Right renal cortex interstitium (tissue), 3 donors: Measurements from ENCODE around the gene CDKL4. TPM values are rescaled to one million over a fixed set of nuclear protein-coding genes. Genes with fewer than 3 reads are reported as not detected.
"Not testable (repeated sequence)": the region's sequence is repeated elsewhere in the genome, so short reads cannot be mapped to it uniquely, and the experiment has no call there.

Source experiments
- DNase-seq, 3 donors: peaks; one replicate each; pipeline ENCODE4 v3.0.0-alpha.2; 2013; ENCODE audit warnings: low read depth in 3 of 3, low spot score in 2 of 3
- polyA plus RNA-seq, 3 donors: library from polyadenylated mRNA; unstranded; fragments of 120-200 nt; gene quantifications; one replicate each; pipeline ENCODE4 v1.2.1, GENCODE V29; 2013; ENCODE audit not compliant: insufficient read length in 3 of 3

CDKL4 gene
- polyA plus RNA-seq, 3 donors: 0.81 to 1.0 (median 0.90) TPM

DNA sequence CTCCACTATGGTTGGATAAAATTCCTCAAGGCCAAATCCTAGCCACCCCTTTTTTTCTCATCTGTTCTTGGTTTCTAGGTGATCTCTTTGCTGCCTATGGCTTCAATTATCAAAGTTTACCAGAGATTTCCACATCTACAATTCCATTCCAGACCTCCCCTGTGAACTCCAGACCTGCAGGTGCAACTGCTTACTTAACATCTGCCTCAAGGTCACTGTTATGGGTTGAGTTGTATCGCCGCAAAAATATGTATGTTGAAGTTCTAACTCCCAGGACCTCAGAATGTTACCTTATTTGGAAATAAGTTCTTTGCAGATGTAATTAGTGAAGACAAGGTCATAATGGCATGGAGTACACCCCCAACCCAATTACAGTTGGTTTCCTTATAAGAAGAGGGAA, 62.5 kb downstream of the CDKL4 start:
- no peak for DNase-seq

DNA sequence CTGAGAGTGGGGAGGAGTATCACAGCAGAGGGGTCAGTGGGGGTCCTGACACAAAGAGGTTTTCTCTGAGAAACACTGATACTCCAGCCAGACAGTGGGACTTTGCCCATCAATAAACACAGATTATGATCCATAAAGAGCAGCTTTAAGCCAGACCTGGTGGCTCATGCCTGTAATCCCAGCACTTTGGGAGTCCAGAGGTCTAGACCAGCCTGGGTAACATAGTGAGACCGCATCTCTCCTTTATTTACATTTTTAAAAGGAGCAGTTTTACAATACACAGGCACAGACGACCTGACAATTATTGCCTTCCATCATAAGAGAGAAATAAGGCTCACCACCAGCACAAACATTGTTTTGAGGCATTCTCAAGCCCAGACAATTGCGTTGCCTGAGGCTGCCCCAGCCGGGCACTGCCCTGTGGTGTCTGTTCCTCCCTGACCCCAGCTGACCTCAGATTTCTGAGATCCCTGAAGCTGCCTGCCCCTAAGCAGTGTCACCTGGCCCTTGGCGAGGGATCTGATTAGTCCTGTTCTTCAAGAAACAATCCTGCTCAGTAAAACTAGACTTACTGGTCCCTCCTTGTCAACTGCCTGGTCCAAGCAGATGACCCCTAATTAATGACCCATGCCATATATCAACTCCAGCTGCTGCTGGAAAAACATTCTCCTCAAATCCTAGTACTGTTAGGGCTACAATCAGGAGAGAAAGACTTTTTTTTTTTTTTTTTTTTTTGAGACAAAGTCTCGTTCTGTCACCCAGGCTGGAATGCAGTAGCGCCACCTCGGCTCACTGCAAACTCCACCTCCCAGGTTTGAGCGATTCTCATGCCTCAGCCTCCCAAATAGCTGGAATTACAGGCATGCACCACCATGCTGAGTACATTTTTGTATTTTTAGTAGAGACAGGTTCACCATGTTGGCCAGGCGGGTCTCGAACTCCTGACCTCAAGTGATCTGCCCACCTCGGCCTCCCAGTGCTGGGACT, 63.5 kb downstream of the CDKL4 start:
- DNase-seq: peak; percentile 6 to 44 (median 34)

GRCh38 chr2:39178756-39179155, 65.0 kb downstream of the CDKL4 start:
- no peak for DNase-seq

GRCh38 chr2:39176997-39177396, 66.8 kb downstream of the CDKL4 start:
- DNase-seq: no peak

- no peak for DNase-seq
Observed at GRCh38 chr2:39175026-39175812, 68.6 kb downstream of the CDKL4 start.

- no peak for DNase-seq
Observed at GRCh38 chr2:39174022-39174421, 69.7 kb downstream of the CDKL4 start.

DNA sequence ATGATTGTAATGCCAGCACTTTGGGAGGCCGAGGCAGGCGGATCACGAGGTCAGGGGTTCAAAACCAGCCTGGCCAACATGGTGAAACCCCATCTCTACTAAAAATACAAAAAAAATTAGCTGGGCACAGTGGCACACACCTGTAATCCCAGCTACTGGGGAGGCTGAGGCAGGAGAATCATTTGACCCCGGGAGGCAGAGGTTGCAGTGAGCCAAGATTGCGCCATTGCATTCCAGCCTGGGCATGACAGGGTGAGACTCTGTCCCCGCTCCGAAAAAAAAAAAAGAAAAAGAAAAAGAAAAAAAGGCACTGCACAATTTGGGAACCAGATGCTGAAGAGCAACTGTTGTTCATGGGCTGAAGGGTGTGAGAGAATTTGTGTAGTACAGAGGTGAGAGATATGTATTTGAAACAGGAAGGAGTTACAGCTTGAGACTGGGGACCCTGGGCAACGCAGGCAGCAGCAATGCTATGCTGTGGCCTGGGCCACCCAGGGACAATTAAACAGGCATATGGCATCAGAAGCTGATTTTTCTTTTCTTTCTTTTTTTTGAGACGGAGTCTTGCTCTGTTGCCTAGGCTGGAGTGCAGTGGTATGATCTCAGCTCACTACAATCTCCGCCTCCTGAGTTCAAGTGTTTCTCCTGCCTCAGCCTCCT, 71.6 kb downstream of the CDKL4 start:
- DNase-seq: not testable (repeated sequence)

DNA sequence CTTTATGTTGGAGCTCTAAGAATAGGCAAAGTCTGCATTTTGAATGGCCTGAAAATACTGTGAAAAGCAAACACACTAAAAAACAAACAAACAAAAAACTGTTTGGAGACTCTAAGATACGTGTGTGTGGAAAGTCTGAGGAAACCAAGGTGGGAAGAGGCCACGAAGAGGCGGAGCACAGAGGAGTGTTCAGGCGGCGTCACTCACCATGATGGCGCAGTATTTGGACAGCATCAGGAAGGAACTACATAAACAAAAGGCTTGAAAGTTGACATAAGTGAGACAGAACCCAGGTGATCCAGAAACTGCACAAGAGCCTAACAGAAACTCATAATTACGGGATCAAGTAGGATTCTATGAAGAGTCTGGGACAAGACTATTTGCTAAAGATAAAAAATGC, 72.1 kb downstream of the CDKL4 start:
- no peak for DNase-seq

GRCh38 chr2:39164089-39164488, 79.7 kb downstream of the CDKL4 start:
- DNase-seq: no peak

DNA sequence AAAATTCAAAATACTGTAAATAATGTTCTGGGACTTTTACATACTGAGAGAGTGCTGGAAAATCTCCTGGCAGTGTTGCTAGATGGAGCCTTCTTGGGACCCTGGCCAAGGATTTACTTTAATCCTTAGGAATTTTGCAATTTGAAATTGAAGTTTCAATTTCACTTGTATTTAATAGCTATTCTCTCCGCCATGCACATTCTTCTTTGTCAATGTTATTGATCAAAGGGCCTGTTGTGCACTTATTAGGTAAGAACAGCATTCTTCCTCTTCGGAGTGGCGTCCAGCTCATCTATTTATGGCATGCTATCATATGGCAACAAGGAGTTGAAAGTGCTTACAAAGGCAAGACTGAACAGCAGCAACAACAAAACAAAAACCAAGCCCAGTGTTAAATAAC, 82.8 kb downstream of the CDKL4 start:
- DNase-seq: no peak

GRCh38 chr2:39159283-39159682, 84.5 kb downstream of the CDKL4 start:
- DNase-seq: no peak

DNA sequence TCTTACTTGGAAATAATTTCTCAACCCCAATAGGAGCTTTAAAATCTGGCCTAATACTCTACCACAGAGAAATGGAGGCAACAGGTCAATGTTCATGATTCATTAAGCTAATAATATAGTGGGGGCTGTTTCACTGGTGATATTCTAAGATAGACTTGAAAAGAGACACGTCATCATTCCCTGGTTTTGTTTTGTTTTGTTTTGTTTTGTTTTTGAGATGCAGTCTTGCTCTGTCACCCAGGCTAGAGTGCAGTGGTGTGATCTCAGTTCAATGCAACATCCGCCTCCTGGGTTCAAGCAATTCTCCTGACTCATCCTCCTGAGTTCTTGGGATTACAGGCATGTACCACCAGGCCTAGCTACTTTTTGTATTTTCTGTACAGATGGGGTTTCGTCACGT, 85.4 kb downstream of the CDKL4 start:
- DNase-seq: no peak

DNA sequence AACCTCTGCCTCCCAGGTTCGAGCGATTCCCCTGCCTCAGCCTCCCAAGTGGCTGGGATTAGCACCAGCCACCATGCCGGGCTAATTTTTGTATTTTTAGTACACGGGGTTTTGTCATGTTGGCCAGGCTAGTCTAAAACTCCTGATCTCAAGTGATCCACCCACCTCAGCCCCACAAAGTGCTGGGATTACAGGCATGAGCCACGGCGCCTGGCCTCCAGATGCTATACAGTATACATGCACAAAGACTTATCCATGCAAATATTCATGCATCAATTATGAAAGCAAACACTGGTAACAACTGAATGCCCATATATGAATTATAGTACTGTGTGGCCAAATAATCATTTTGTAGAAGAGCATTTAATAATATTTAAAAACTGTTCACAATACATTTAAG, 86.9 kb downstream of the CDKL4 start:
- DNase-seq: no peak

GRCh38 chr2:39156107-39156506, 87.7 kb downstream of the CDKL4 start:
- no peak for DNase-seq

DNA sequence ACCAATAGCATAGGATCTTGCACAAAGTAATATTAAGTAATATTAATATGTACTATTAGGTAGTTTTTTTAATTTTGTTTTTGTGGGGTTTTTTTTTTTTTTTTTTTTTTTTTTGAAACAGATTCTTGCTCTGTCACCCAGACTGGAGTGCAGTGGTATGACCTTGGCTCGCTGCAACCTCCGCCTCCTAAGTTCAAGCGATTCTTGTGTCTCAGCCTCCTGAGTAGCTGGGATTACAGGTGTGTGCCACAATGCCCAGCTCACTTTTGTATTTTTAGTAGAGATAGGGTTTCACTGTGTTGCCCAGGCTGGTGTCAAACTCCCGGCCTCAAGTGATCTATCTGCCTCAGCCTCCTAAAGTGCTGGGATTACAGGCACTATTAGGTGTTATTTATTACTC, 88.2 kb downstream of the CDKL4 start:
- DNase-seq: not testable (repeated sequence)

DNA sequence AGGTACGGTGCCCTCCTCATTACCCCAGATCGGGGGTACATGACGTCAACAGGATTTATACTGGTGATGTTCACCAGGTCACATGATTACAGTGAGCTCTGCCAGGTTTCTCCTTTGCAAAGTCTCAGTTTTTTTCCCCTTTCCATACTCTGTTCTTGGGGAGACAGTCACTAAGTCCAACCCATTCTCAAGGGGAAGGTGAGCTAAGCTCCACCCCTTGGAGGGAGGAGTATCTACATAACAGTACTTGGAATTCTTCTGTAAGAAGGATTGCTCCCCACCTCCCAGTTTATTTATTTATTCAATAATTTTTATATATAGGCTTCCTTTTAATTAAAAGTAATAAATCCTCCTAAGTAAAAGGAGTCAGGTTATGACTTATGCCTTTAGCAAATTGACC, 88.8 kb downstream of the CDKL4 start:
- DNase-seq: no peak

DNA sequence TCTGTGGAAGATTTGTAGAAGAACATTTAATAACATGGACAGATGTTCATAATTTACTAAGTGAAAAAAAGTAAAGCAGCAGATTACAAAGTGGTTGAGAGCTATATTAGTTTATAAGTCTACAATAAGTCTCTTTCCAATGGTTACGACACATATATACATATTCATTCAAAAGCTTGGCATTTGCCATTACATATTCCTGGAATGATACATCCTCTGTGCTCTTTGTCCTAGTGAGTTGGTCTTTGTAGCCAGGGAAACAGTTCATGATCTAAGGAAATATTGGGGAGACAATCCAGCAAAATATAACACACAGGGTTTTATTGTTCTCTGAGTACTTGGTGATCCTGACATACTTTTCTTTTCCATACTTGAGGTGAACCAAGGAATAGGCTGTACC, 90.5 kb downstream of the CDKL4 start:
- no peak for DNase-seq

DNA sequence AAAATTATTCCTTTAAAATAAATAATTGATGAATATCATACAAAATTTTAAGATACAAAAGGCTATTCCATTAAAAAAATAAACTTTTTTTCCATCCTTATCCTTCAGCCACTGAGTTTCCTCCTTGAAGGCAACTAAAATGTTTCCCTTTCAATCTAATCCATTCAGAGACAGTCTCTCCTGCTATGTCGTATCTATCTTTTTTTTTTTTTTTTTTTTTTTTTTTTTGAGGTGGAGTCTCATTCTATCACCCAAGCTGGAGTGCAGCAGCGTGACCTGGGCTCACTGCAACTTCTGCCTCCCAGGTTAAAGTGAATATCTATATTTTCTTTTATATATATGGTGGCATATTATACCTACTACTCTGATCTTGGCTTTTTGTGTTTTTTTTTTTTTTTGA, 91.3 kb downstream of the CDKL4 start:
- DNase-seq: no peak

DNA sequence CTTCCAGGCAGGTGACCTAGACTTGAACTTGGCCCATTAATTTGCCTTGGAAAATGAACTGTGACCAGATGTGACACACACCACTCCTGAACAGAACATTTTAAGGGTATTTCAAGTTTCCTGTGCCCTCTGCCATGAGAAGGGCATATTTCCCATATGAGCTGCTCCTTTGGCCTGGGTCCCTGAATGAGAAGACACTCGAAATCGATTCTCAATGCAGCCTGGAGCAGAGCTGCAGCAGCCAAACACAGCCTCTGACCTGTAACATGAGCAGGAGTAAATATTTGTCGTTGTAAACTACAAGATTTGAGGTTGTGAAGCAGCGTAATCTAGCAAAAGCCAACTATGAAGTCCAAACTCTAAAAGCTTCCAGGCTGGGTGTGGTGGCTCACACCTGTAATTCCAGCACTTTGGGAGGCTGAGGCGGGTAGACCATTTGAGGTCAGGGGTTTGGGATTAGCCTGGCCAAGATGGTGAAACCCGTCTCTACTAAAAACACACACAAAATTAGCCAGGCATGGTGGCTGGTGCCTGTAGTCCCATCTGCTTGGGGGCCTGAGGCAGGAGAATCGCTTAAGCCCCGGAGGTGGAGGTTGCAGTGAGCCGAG, 92.8 kb downstream of the CDKL4 start:
- DNase-seq: no peak

DNA sequence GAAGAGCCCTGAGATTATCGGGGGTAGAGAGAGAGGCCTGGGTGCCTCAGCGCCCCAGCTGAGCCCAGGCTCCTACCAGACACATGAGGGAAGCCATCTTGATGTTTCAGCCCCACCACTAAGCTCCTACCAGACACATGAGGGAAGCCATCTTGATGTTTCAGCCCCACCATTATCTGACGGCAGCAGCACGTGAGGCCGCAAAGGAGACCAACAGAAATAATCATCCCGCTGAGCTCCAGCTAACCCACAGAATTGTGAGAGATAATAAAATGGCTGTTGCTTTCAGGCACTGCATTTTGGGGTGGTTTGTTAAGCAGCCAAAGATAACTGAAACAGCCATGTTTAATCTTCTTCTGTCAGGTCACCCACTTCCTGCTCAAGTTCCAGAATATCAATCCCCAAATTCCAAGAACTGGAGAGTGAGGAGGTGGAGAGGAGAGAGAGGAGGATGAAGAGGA, 93.6 kb downstream of the CDKL4 start:
- no peak for DNase-seq

GRCh38 chr2:39146630-39147029, 97.1 kb downstream of the CDKL4 start:
- DNase-seq: no peak
